Left colon (tissue), 2 donors: Measurements from ENCODE around the gene NCOA1. TPM values are rescaled to one million over a fixed set of nuclear protein-coding genes. Genes with fewer than 3 reads are reported as not detected.
"Not testable (repeated sequence)": the region's sequence is repeated elsewhere in the genome, so short reads cannot be mapped to it uniquely, and the experiment has no call there.

Experiments used
- ATAC-seq: fragments of 200-7000 bp; cut with Tn5 transposase; one replicate; pipeline ENCODE4 v1.9.1; 2020; ENCODE audit warnings: mild to moderate bottlenecking, moderate library complexity
- DNase-seq, 2 donors: peaks; one replicate each; pipeline ENCODE4 v3.0.0-alpha.2; 2020
- intact Hi-C, 2 donors: fragments of 100-400 bp; cut with DNase I in 1 of 2; cut with micrococcal nuclease in 1 of 2; formaldehyde crosslinking; loops; one replicate each; pipeline versions ENCODE4 v1.11.2 to v1.14.0; 2022; cut with DNase I, micrococcal nuclease
- total RNA-seq, 2 donors: library from RNA; stranded (reverse); fragmentation: NEBNext Ultra II Directional; extraction: Animal tissue kit (Norgen Biotek cat#: 25700); gene quantifications; one replicate each; pipeline ENCODE4 v1.2.1, GENCODE V29; 2021
- donor health status: DM: no; HTN: no; CAD: no.
- donor health status: DM: yes; HTN: yes; CAD: no.

Gene NCOA1
- total RNA-seq, 2 donors from 2014 or later, result 34.2 to 38.9 TPM

DNA sequence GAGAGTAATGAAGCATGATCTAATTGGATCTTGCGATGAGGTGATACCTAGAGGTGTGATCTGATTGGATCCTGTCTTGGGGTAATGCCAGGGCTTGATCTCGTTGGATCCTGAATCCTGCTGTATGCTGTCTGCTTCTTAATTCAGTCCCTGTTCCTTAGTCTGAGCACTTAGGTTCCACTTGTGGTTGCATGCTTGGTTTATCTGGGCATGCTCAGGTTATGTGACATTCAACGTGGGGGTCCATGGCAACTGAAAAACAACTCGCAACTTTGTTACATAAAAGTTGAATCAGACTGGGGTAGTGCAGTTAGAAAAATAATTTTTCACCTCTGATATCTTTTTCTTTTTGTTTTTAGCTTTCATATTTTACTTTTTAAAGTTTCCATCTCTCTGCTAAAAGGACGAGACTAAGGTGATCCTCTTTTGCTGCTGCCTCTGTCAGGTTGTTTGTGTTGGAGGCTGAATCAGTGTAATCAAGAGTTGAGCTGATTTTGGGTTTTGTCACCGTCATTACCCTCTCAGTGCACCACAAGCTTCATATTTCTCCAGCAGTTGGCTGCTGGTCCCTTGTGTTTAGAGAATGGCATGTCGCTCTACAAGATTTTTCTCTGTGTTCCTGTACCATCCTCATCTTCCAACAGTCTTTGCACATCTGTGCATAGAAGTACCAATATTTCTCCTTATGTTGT, 67.9 kb downstream of the NCOA1 start:
- DNase-seq (no peak), ATAC-seq (no peak)
- intact Hi-C loops, result no loop called here

DNA sequence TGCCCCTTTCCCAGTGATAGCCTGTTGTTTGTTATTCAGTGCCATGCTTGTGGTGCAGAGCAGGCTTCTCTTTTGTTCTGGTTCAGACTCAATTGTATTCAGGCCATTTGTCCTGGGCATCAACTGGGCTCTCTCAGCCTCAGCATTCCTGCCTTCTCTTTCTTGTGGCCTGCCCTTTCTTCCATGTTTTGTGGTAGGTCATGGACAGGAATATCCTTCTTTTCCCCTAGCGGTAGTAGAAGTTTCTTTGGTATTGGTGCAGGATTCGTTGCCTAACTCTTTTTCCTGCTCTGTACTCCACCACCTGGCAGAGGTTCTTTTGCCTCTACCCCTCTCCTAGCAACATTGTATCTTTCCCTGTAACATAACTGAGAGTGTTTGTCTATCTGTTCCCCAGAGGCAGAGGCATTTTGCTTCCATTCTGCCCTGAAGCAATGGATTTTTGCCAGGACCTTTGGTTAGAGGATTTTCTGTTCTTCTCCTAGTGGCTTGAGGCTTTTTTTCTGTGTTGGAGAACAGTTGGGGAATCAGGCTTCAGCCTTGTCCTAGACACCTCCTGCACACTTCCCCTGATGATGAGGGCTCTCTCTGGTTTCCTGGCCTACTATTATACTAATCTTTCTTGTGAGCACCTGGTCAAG, 68.5 kb downstream of the NCOA1 start:
- DNase-seq (no peak), ATAC-seq (no peak)
- intact Hi-C loops, result no loop called here

GRCh38 chr2:24565537-24565936, 74.5 kb downstream of the NCOA1 start:
- ATAC-seq (no peak), DNase-seq (no peak)
- intact Hi-C loops, result no loop called here

GRCh38 chr2:24566209-24566608, 75.2 kb downstream of the NCOA1 start:
- DNase-seq, result no peak
- intact Hi-C loops, result no loop called here
- no peak for ATAC-seq

- DNase-seq (no peak), ATAC-seq (no peak)
- intact Hi-C loops, result no loop called here
Observed at GRCh38 chr2:24566630-24567029, 75.6 kb downstream of the NCOA1 start.

DNA sequence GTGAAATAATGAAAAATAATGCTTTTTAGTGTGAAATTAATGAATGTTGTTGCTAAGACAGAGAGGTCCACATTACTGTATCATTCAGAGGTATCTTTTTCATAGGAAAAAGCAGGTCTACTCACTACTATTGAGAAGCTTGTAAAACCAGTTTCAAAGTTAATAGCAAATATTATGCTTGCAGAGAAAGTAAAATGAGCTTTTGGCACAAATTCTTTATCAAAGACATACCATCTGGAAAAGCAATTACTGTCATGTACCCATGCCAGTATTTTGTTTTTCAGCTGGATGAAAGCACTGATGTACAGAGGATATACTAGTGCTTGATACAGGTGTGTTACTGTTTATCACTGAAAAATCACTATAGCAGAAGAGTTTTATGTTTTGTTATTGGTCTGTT, 77.5 kb downstream of the NCOA1 start:
- DNase-seq, result no peak
- intact Hi-C loops, result no loop called here
- no peak for ATAC-seq

GRCh38 chr2:24569565-24569964, 78.5 kb downstream of the NCOA1 start:
- ATAC-seq, DNase-seq, intact Hi-C loops: not testable (repeated sequence)

GRCh38 chr2:24570225-24570624, 79.2 kb downstream of the NCOA1 start:
- no peak for DNase-seq
- no peak for ATAC-seq
- intact Hi-C loops, result no loop called here

DNA sequence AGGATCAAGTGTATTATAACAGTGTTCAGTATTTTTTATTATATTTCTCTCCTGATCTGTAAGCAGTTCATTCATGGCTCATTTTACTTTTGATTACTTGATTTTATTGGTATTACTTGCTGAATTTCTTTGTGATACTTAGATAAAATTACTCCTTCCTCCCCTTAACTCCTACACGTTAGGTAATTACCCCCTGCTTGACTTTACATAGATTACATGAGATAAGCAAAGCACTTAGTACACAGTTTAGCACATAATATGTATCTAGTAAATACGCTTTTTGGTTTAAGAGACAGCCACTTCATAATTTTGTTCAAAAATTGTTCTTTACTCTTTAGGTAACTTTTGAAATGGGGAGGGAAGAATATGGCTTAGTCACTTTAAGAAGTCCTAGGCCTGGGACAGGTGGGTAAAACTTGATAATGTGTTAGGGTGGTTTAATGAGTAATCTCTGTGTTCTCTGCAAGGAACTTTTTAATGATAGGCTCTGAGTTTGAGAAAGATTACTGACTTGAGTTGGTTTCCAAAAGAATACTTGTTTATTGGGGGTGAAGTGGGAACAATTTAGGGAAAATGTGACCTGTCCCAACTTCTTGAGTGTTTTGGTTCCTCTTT, 80.9 kb downstream of the NCOA1 start:
- intact Hi-C loops, result no loop called here
- DNase-seq, result no peak
- peak; percentile 61 for ATAC-seq

DNA sequence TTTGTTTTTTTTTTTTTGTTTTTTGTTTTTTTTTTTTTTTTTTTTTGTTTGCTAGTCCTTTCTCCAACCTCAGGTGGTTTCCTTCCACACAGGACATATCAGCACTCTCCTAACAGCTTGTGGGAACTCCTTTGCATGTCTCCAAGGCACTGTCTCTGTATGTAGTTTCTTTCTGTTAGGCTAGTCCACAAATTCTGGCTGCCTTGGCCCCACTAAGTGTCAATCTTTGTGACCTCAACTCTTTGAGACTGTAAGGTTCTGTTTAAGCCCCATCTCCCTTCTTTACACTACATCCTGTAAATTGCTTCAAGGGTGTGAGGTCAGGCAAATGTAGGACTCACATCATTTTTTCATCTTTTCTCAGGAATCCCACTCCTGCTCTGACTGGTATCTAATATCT, 85.1 kb downstream of the NCOA1 start:
- ATAC-seq, result no peak
- intact Hi-C loops, result no loop called here
- no peak for DNase-seq

DNA sequence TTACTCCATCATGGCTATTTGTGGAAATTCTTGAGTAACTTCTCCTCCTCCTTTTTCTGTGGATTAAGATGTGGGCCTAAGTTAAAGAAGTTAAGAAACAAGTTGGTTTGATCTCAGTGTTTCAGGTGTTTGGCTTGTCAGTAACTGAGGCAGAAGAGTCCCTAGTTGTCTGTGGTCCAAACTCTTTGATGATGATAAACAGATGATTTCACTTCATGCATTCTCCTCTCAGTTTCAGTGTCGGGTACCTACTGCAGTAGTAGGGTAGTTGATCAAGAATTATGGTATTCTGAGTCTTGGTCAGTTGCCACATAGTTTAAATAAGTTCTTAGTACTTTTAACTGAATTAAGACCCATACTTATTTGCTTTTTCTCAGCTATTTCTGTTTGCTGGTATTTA, 85.6 kb downstream of the NCOA1 start:
- DNase-seq, result no peak
- intact Hi-C loops, result no loop called here
- no peak for ATAC-seq

- ATAC-seq, result peak; percentile 87
- no peak for DNase-seq
- intact Hi-C loops, result no loop called here
Observed at GRCh38 chr2:24577481-24577880, 86.4 kb downstream of the NCOA1 start.

GRCh38 chr2:24579053-24579803, 88.2 kb downstream of the NCOA1 start:
- intact Hi-C loops, result no loop called here
- ATAC-seq (no peak), DNase-seq (no peak)

DNA sequence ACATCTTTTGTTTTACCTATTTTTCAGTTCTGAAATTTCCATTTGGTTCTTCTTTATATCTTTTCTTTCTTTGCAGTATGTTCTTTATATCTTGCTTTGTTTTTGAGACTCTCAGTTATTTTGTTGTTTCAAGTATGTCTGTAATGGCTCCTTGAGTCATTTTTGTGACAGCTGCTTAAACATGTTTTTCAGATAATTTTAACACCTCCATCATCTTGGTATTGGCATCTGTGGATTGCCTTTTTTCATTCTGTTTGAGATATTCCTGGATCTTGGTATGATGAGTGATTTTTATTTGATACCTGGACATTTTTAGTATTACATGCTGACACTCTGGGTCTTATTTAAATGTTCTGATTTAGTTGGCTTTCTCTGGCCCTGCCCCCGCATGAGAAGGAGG, 89.5 kb downstream of the NCOA1 start:
- no peak for ATAC-seq
- no peak for DNase-seq
- intact Hi-C loops, result no loop called here

DNA sequence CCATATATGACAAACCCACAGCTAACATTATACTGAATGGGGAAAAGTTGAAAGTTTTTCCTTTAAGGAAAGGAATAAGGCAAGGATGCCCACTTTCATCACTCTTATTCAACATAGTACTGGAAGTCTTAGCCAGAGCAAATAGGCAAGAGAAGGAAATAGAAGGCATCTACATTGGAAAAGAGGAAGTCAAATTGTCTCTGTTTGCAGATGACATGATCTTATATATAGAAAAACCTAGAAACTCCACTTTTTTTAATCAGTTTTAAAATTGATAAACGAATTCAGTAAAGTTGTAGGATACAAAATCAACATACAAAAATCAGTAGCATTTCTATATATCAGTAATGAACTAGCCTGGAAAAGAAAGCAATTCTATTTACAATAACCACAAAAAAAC, 90.9 kb downstream of the NCOA1 start:
- intact Hi-C loops, ATAC-seq, DNase-seq: not testable (repeated sequence)

DNA sequence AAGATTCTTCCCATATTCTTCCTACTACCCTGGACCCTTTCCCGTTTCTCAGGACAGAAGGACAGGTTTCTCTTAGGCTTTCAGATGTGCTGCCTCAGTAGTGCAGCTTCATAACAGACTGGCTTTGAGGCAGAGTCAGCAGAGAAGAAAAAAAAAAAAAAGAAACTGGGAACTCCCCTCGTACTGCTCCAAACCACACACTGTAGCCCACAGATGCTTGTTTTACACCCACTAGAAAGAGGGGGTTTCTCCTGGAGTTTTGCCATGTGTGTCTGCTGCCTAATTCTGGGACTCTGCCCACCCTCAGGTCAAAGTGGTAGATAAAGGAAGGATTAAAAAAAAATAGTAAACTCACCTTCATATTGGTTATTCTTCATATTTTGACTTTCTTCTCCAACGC, 95.9 kb downstream of the NCOA1 start:
- intact Hi-C loops, result no loop called here
- ATAC-seq, result no peak
- DNase-seq, result no peak

- intact Hi-C loops, result no loop called here
- DNase-seq, result no peak
- ATAC-seq, result peak; percentile 51
Observed at GRCh38 chr2:24588294-24588693, 97.2 kb downstream of the NCOA1 start.

DNA sequence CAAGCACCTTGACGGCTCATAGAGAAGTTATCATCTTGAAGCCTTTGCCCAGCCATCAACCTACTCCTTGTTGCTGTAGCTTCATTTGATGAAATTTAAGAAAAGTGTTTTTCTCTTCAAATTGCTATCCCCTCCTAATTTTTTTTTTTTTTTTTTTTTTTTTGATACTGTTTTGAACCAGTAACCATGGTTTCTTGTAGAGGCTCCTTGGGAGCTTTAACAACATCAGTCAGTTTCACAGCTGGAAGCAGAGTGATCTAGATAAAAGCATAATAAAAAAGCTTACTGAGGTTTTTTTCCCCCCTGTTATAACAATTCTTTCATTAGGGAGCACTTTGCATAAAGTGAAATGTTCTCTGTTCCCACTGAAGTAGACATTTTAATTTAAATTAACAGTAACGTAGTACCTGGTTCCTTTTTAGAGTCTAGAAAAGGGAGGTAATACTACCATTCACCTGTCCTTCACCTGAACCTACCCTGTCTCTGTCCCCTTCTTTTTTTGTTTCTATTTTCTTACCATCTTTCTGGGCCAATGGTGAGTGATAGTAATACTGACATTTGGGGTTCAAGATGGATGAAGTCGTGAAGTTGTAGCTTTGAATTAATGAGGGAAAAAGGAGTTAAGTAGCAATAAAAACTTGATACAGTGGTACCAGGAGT, 101.5 kb downstream of the NCOA1 start:
- intact Hi-C loops, result no loop called here
- no peak for DNase-seq
- no peak for ATAC-seq

GRCh38 chr2:24594283-24594682, 103.2 kb downstream of the NCOA1 start:
- no peak for DNase-seq
- intact Hi-C loops, result no loop called here
- ATAC-seq, result no peak
